Measurements from ENCODE around the gene SIGLEC14.
"Not testable (repeated sequence)": the region's sequence is repeated elsewhere in the genome, so short reads cannot be mapped to it uniquely, and the experiment has no call there.

The SIGLEC14 gene, protein sequence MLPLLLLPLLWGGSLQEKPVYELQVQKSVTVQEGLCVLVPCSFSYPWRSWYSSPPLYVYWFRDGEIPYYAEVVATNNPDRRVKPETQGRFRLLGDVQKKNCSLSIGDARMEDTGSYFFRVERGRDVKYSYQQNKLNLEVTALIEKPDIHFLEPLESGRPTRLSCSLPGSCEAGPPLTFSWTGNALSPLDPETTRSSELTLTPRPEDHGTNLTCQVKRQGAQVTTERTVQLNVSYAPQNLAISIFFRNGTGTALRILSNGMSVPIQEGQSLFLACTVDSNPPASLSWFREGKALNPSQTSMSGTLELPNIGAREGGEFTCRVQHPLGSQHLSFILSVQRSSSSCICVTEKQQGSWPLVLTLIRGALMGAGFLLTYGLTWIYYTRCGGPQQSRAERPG

DNA sequence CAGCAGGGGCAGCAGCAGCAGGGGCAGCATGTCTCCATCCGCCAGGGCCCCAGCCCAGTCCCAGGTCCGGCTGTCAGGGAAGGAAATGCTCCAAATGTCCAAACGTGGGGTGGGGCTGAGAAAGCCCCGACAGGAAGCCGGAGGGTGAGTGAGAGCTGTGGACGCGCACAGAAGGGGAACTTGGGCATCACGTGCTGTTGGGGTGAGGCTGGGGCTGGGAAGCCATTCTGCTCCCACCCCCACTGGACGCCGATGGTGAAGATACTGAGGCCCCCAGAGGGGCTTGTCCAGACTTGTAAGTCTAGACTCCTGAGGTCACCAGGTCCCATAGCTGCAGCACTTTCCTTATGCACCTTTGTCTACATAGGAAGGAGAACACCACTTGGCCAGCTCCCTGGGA, at the start of gene SIGLEC14:
TSS of gene SIGLEC14 (minus strand) at position 96 of the 400 bp plus-strand sequence. CDS start at position 30, 66 bp downstream.
- not testable (repeated sequence) for DNase-seq (ENCODE audit: low spot score)

DNA sequence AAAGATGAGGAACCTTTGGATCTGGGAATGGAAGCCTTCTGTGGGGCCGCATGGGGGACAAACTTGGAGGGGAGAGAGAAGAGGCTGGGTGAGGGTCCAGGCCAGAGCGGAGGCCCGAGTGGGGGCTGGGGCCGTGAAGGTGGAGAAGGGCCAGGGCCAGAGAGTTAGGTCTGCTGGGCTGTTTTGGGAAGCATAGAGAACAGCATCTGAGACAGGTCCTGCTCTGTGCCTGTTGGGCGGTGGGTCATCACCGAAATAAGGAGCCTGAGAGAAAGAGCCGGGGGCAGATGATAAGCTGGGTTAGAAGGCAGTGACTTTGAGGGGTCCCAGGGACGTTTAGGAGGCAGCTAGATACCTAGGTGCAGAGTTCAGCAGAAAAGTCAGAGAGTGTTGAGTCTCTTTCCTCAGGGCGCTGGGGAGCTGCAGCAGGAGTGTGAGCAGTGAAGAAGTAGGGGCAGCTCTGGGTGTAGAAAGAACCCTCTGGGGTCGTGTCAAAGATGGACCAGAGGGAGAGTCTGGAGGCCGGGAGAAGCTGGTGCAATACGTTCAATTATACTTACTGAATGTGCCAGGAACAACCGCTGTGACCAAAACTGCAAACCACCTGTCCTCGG, 49.2 kb upstream of the SIGLEC14 start:
- DNase-seq (ENCODE audit: low spot score) = no peak

DNA sequence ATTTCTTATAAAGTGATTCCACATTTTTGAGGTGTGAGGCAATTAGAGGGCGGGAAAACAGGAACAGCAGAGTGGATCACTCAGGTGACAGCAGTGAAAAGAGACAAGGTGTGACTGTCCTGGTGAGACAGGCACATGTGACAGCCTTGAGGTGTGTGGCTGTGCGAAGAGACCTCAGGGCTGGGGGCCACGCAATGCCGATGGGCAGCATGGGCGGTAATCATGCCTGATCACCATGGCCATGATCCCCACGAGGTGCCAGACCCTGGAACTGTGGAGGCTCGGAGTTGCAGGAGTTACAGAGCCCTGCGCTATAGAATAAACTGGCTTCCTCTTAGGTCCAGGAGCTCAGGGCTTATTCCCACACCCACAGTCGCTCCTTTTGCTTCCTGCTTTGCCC, 48.5 kb upstream of the SIGLEC14 start:
- no peak for DNase-seq (ENCODE audit: low spot score)

DNA sequence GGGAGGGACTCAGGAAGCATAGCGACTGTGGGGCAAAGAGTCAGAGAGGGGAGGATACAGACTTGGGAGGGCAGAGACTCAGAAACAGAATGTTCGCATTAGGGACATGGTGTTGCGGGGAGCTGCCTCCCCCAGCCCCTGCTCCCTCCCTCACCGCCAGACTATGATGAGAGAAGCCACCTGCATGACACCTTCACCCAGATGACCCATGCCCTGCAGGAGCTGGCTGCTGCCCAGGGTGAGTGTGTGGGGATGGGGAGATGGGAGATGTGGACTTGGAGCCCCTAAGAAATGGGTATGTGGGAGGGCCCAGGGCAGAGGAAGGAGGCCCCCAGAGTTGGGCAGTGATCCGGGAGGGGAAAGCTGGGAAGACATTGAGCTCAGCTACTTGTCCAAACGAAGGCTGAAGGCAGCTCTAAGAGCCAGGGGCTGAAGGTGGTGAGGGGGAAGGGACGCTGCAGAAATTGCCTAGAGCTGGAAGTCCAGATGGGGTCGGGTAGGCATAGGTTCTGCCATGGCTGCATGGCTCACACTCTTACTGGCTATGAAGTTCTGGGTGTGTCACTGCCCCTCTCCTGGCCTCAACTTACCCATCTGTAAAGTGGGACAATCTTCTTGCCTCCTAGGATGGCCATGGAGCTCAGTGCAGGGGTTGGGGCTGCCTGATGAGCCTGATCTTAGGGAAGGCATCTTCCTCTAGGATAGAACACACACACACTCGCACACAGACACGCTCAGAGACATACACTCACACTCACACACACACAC, 47.9 kb upstream of the SIGLEC14 start:
- DNase-seq (ENCODE audit: low spot score) = no peak

DNA sequence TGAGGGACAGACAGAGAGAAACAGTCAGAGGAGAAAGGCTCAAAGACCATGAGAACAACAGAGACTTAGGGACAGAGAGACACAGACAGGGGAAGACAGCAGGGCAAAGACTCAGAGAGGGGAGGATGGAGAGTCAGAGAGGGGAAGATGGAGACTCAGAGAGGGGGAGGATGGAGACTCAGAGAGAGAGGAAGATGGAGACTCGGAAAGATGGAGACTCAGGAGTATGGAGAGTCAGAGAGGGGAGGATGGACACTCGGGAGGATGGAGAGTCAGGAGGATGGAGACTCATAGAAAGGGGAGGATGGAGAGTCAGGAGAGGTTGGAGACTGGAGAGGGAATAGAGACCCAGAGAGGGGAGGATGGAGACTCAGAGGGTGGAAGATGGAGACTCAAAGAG, 47.2 kb upstream of the SIGLEC14 start:
- no peak for DNase-seq (ENCODE audit: low spot score)

DNA sequence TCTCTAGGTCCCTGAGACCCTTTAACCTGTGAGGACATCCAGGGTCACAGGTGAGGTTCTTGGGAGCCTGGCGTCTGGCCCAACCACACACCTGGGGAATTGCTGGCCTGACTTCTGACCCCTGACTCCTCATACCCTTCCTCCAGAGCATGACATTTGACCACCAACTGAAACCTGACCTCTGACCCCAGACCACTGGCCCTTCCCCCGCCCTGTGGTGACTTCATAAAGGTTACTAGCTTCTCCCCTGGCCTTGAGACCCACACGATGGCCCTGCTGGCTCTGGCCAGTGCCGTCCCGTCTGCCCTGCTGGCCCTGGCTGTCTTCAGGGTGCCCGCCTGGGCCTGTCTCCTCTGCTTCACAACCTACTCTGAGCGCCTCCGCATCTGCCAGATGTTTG, 46.6 kb upstream of the SIGLEC14 start, which contains the start of gene SPACA6:
TSS of gene SPACA6 (plus strand) at position 71 of the 400 bp plus-strand sequence. CDS start at position 268, 197 bp downstream.
- no peak for DNase-seq (ENCODE audit: low spot score)

DNA sequence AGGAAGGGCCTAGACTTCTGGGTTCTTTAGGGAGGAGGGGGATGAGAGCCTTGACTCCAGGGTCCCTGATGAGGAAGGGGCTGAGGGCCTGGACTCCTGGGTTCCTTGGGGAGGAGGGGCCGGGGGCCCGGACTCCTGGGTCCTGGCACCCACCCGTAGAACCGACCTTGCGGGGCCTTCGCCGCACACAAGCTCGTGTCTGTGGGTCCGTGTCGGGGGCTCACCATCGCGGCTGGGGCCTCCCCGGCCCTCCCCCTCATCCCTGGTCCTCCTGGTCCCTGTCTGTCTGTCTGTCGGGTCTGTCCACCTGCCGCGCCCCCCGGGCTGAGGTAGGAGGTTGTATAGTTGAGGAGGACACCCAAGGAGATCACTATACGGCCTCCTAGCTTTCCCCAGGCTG, 45.8 kb upstream of the SIGLEC14 start:
- DNase-seq (ENCODE audit: low spot score) = no peak

DNA sequence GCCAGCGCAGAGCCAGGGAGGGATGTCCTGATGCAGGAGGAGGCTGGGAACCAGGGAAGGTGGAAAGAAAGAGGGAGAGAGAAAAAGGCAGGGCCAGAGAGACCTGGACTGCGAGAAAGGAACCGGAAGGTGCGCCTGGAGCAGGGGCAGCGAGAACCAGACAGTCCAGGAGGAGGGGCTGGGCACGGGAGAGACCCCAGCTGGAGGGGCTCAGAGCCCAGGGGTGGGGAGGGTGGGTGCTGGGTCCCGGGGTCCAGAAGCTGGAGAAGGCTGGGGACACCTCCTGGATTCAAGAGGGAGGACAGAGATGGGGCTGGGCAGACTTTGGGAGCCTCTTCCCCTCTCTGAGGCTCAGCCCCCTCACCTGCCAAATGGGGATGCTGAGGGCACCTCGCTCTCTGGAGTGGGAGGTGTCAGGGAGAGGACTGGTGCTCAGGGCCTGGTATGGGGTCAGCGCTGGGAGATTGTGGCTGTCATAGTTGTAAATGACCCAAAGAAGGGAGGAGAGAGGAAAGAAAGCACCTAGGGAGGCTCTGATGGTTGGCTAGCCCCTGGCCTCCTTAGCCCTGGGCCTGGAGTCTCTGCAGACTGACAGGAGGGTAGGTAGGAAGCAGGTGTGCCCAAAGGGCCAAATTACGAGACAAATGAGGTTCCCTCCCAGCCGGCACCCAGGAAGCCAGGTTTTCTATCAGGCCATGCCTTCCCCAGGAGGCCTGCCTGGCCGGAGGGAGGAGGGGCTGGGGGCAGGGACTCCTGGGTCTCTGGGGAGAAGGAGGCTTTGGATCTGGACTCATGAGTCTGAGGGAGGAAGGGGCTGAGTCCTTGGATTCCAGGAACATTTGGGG, 45.2 kb upstream of the SIGLEC14 start:
- no peak for DNase-seq (ENCODE audit: low spot score)

DNA sequence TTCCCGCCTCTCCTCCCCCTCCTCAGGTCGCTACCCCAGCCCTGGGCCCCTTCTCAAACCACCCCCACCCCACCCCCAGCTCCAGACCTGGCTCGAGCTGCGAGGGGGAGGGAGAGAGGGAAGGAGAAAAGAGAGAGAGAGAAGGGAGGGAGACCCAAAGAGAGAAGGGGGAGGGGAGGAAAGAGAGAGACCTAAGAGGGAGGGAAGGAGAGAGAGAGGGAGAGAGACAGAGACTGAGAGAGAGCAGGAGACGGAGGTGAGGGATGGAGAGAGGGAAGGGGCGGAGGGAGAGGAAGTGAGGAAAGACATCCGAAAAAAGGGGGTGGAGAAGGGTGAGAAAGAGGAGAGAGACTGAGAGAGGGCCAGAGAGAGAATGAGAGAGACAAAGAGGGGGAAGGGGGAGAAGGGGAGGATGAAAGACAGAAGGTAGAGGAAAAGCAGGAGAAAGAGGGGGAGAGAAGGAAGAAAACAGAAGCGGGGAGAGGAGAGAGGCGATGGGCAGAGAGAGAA, 44.5 kb upstream of the SIGLEC14 start:
- DNase-seq (ENCODE audit: low spot score) = no peak

DNA sequence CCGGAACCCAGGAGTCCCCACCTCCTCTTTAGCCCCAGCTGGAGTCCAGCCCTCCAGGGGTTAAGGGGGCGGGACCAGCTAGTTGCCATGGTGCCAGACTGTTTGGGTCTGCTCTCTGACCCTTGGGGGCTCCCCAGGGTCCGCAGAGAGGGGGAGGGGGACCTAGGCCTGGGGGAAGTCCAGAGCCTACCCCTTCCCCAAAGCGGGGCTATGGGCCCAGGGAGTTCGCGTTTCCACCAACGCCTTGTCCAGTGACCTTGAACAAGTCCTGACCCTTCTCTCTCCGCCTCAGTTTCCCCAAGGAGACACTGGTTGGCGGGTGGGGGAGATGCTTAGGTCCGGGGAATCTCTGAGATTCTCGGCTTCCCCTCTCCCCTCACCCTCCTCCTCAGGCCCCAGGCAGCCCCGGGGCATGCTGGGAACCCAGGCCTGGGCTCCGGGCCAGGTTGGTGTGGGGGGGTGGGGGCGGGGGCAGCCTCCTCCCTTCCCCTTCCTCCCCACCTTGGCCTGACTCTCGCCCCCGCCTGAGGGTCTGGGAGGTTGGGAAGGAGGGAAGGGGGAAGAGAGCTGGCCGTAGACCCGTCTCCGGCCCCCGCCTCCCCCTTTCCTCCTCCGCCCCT, 43.9 kb upstream of the SIGLEC14 start:
- peak; percentile 28 for DNase-seq (ENCODE audit: low spot score)

DNA sequence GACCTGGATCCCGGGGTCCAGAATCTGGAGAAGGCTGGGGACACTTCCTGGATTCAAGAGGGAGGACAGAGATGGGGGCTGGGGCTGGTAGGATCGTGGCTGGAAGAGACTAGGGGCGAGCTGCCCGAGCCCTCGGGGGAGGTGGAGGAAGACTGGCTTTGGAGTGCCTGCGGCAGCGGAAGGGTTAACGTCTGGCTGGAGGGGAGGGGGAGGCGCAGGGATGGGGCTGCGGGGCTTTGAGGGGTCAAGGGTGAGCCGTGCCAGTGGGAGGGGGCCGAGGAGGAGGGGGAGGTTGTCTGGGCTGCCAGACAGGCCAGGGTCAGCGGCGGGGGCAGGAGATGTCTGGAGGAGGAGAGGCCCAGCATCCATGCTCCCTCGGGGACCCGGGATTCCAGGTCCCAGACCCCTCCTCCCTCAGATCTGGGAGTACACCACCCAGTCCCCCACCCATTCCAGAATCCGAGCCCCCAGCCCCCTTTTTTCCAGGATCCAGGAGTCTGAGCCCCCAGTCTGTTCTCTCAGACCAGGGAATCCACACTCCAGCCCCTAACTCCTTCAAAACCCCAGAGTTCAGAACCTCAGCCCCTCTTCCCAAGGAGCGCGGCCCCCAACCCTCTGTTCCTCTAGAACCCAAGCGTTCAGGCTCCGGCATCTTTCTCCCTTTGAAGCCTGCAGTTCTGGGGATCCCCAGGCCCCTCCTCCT, 43.3 kb upstream of the SIGLEC14 start:
- DNase-seq (ENCODE audit: low spot score) = no peak

DNA sequence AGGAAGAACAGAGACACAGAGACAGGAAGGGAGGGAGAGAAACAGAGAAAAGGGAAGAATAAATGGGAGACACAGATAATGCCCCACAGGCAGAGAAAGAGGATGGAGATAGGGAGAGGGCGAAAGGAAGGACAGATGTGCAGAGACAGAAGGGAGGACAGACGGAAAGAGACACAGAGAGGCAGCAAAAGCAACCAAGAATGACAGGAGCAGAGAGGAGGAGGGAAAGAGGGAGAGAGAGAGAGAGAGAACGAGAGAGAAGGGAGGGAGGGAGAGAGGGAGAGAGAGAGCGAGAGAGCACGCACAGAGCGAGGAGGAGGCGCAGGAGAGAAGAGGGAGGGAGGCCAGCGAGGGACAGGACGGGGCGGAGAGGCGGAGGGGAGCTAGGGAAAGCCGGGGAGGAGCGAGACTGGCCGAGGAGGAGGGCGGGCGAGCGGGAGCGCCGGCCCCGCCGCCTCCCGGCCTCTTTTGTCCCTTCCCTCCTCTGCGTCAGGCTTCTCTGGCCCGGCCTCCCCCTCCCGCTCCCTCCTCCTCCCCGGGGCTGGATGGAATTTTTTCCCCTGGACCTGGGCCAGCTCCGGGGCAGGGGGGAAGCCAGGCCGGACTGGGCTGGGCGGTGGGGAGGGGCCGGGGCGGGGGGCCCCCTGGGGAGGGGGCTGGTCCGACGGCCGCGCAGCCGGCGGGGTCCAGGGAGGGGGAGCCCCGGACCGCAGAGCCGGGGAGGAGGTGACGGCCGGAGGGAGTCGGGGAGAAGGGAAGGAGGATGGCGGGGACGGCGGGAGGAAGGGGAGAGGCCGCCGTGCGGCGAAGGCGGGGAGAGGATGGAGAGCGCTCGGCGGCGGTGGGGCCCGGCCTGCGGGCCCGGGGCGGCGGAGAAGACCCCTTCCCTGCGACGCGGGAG, 42.3 kb upstream of the SIGLEC14 start:
- no peak for DNase-seq (ENCODE audit: low spot score)

DNA sequence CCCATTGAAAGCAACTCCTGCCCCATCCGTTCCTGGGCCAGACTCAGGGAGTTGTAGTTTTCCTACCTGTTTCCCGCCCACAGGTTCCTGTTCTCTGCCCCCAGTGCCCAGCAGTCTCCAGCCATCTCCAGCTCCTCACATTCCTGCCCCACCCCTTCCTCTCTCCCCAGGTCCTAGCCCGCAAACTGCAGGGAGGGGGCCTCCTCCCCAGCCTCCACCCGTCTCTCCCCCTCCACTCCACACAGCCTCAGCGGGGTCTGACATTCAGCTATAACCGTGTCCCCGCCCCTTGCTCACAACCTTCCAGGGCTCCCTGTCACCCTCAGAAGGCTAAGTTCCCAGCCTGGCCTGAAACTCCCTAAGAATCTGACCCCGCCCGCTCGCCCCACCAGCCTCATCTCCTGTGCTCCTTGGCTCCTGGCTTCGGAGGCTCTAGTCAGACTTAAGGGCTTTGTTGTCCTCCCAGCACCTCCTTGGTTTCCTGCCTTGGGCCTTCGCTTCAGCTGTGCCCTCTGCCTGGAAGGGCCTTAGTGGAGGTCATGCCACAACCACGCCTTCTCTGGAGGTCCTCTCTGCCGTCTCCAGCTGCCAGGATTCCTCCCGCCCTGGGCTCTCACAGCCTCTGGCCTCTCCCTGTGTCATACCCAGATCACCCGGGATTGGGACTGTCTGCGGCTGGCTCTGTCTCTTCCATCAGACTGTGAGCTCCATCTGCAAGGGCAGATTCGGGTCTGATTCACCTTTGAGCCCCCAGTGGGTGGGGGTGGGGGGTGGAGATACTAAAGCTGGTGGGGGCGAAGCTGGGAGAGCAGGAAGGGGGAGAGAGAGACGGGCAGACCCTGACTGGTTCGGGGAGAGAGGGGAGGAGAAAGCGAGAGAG, 41.4 kb upstream of the SIGLEC14 start:
- no peak for DNase-seq (ENCODE audit: low spot score)

DNA sequence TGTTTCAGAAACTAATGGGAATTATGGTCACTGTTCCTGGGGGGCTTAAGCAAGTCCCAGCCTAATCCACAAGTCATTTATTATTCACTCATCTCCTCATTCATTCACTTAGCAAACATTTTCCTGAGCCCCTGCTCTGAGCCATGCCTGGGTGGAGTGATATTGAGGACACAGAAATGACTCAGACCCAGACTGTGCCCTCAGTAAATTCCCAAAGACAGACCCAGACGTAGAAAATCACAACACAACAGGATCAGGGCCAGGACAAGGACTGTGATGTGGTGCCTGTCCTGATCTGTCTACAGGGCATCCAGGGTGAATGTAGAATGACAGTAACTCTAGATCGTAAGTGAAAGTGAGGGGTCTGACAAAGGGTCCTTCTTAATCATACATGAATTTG, 39.5 kb upstream of the SIGLEC14 start:
- no peak for DNase-seq (ENCODE audit: low spot score)

DNA sequence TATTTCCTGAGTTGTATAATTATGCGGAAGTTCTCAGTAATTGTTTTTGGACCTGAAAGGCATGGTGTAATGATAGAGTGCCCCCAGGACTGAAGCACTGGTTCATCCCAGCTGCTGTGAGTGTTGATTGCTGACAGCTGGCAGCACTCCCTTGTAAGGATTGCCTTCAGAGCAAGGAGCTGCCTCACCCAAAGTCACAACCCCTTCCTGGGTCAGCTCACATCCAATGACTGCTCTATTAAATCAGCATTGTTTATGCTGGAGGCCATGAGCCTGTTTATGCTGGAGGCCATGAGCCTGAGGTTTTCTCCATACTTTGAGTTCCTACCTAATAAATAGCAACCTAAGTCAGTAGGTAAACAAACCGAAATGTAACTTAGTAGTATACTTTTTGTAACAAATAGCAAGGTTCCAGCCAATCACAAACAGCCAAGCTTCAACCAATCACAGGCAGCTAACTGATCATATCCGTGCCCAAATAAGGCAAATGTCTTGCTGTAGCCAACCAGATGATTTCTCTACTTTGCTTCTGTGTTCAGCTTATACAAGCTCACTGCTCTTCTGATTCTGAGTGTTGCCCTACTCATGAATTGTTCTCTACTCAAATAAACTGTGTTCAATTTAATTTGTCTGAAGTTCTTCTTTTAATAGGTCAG, 34.8 kb upstream of the SIGLEC14 start:
- DNase-seq (ENCODE audit: low spot score) = peak; percentile 36

DNA sequence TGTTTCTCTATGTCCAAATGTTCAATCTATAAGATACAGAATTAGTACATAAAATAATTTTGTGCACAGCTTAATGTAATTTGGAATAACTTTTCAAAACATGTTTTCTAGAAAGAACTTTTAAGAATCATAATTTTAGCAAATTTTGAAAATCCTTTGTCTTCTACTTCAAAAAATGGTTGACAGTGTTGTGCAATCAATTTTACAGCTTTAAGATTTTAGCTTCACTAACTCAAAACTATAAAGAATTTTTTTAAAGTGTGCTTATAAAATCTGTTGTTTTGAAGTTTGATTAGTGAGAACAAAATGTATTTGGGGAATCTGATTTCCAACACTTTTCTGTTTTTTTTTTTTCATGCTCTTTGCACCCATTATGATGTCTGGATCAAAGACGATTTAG, 33.8 kb upstream of the SIGLEC14 start:
- no peak for DNase-seq (ENCODE audit: low spot score)

DNA sequence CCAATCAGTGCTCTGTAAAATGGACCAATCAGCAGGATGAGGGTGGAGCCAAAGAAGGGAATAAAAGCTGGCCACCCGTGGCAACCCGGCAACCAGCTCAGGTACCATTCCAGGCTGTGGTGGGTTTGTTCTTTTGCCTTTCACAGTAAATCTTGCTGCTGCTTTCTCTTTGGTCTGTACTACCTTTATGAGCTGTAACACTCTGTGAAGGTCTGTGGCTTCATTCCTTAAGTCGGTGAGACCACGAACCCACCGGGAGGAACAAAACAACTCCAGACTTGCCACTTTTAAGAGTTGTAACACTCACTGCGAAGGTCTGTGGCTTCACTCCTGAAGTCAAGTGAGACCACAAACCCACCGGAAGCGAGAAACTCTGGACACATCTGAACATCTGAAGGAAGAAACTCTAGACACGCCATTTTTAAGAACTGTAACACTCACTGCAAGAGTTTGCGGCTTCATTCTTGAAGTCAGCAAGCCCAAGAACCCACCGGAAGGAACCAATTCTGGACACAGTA, 30.0 kb upstream of the SIGLEC14 start:
- no peak for DNase-seq (ENCODE audit: low spot score)

Measured in NAMALWA (cell line).